ENCODE data around the gene MISP.

Gene MISP

GRCh38 chr19:805600-806550, 55.0 kb downstream of the MISP start:
- TF ChIP-seq, protein P1, sequence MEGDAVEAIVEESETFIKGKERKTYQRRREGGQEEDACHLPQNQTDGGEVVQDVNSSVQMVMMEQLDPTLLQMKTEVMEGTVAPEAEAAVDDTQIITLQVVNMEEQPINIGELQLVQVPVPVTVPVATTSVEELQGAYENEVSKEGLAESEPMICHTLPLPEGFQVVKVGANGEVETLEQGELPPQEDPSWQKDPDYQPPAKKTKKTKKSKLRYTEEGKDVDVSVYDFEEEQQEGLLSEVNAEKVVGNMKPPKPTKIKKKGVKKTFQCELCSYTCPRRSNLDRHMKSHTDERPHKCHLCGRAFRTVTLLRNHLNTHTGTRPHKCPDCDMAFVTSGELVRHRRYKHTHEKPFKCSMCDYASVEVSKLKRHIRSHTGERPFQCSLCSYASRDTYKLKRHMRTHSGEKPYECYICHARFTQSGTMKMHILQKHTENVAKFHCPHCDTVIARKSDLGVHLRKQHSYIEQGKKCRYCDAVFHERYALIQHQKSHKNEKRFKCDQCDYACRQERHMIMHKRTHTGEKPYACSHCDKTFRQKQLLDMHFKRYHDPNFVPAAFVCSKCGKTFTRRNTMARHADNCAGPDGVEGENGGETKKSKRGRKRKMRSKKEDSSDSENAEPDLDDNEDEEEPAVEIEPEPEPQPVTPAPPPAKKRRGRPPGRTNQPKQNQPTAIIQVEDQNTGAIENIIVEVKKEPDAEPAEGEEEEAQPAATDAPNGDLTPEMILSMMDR (IDR thresholded peaks at IDR 0.05; ENCODE audit: control insufficient read depth, extremely low read depth, insufficient read depth): no peak
- no peak overlapping the region for H3K4me3 ChIP-seq (ENCODE audit: low read depth, low read length)
- no peak for DNase-seq (ENCODE audit: low read depth)

DNA sequence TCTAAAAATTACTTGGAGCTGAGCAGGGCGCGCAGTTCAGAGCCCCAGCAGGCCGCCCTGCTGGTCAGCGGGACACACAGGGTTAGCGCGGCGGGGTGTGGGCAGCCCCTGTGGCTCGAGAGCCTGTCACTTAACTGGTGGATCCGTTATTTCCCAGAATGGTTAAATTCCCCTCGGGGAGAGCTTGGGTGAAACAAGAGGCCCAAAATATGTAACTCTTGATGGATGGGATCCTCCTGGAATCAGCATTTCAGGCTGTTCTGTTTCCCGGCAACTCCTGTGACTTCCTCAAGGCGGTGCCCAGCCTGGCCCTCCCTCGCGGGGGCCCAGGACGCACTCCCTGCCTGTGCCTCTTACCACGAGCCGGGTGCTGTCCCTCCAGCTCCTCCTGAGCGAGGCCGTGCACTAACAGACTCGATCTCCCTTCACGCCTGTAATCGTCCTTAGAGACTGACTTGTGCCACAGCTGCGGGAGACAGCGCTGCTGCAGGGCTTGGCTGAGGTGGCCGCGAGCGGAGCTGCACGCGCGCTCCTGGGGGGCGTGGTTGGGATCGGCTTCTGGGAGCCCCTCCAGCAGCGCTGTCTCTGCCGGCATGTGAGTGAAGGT, 56.0 kb downstream of the MISP start:
- no peak overlapping the region for H3K4me3 ChIP-seq (ENCODE audit: low read depth, low read length)
- TF ChIP-seq, protein P1 (IDR thresholded peaks at IDR 0.05; ENCODE audit: control insufficient read depth, extremely low read depth, insufficient read depth): no peak
- no peak for DNase-seq (ENCODE audit: low read depth)

DNA sequence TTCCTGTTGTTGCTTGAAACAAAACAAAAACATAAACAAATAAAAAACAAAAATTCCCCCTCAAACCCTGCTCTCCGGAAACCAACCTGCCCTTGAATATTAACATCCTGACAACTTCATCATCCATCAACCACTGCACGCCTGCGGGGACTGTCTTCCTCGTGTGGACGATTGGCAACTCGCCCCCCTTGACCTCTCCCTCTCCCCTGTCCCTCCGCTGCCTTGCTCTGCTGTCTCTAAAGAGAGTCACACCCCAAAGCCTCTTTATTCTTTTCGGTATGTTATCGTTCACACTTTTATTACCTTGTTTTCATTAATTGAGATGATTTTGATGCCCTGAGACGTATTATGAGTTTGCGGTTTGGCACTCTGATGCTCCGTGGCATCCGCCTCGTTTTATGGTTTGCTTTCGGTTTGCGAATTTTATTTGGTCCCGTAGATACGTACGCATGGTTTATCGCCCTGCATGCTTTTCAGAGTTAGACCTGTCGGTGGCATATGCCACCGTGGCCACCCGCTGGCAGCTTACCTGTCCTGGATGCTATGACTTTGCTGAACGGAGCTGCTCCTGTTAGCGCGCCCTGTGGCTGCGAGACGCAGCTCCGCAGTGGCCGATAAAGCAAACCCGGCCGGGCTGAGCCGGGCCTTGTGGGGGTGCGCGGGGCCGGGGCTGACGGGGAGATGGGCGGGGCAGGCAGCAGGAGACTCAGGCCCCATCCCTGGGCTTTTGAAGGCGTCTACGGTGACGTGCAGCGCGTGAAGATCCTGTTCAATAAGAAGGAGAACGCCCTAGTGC, 56.9 kb downstream of the MISP start:
- TF ChIP-seq, protein P1 (IDR thresholded peaks at IDR 0.05; ENCODE audit: control insufficient read depth, extremely low read depth, insufficient read depth): no peak
- H3K4me3 ChIP-seq (ENCODE audit: low read depth, low read length): no peak overlapping the region
- DNase-seq (ENCODE audit: low read depth): no peak

GRCh38 chr19:808423-808775, 57.5 kb downstream of the MISP start:
- TF ChIP-seq, protein P1 (IDR thresholded peaks at IDR 0.05; ENCODE audit: control insufficient read depth, extremely low read depth, insufficient read depth): no peak
- no peak overlapping the region for H3K4me3 ChIP-seq (ENCODE audit: low read depth, low read length)
- DNase-seq (ENCODE audit: low read depth): no peak

- DNase-seq (ENCODE audit: low read depth): no peak
- TF ChIP-seq, protein P1 (IDR thresholded peaks at IDR 0.05; ENCODE audit: control insufficient read depth, extremely low read depth, insufficient read depth): no peak
- no peak overlapping the region for H3K4me3 ChIP-seq (ENCODE audit: low read depth, low read length)
Observed at GRCh38 chr19:810077-810855, 59.4 kb downstream of the MISP start.

DNA sequence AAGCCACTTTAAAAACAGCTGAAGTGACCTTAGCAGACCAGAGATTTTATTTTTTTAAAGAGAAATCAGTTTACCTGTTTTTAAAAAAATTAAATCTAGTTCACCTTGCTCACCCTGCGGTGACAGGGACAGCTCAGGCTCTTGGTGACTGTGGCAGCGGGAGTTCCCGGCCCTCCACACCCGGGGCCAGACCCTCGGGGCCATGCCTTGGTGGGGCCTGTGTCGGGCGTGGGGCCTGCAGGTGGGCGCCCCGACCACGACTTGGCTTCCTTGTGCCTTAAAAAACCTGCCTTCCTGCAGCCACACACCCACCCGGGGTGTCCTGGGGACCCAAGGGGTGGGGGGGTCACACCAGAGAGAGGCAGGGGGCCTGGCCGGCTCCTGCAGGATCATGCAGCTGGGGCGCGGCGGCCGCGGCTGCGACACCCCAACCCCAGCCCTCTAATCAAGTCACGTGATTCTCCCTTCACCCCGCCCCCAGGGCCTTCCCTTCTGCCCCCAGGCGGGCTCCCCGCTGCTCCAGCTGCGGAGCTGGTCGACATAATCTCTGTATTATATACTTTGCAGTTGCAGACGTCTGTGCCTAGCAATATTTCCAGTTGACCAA, 60.1 kb downstream of the MISP start:
- DNase-seq (ENCODE audit: low read depth): no peak
- no peak overlapping the region for H3K4me3 ChIP-seq (ENCODE audit: low read depth, low read length)
- TF ChIP-seq, protein P1 (IDR thresholded peaks at IDR 0.05; ENCODE audit: control insufficient read depth, extremely low read depth, insufficient read depth): no peak
